ENCODE measurements around the gene GEMIN5. TPM values are rescaled to one million over a fixed set of nuclear protein-coding genes. Genes with fewer than 3 reads are reported as not detected.

The GEMIN5 gene
- total RNA-seq, 1 donor from 2014 or later: 16.3 TPM

DNA sequence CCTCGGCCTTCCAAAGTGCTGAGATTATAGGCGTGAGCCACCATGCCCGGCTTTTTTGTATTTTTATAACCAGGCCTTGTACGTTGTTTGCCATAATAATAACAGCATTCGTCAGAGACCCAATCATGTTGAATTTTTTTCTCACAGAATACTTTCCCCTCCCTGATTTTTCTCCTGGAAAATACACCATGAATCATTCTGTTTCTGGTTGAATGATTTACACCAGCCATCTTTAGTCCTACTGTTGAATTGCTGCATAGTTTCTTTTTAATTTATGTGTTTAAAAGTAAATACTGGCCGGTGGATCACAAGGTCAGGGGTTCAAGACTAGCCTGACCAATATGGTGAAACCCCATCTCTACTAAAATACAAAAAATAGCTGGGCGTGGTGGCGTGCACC is 76.1 kb downstream of the GEMIN5 start:
- H3K4me3 ChIP-seq (ENCODE audit: low read depth, low read length): no peak overlapping the region
- no peaks in the 10 kb centered on the region for H3K27me3 ChIP-seq (ENCODE audit: control insufficient read depth, insufficient read depth, low read length)
- no peak for DNase-seq (ENCODE audit: low read depth)
- H3K36me3 ChIP-seq (ENCODE audit: control insufficient read depth, insufficient read depth, low read length): peaks cover 3% of the 10 kb centered on the region
- TF ChIP-seq, protein P1, sequence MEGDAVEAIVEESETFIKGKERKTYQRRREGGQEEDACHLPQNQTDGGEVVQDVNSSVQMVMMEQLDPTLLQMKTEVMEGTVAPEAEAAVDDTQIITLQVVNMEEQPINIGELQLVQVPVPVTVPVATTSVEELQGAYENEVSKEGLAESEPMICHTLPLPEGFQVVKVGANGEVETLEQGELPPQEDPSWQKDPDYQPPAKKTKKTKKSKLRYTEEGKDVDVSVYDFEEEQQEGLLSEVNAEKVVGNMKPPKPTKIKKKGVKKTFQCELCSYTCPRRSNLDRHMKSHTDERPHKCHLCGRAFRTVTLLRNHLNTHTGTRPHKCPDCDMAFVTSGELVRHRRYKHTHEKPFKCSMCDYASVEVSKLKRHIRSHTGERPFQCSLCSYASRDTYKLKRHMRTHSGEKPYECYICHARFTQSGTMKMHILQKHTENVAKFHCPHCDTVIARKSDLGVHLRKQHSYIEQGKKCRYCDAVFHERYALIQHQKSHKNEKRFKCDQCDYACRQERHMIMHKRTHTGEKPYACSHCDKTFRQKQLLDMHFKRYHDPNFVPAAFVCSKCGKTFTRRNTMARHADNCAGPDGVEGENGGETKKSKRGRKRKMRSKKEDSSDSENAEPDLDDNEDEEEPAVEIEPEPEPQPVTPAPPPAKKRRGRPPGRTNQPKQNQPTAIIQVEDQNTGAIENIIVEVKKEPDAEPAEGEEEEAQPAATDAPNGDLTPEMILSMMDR (IDR thresholded peaks at IDR 0.05; ENCODE audit: insufficient read depth, low read length, poor library complexity, severe bottlenecking): no peak

GRCh38 chr5:154860765-154861164 is 77.2 kb downstream of the GEMIN5 start:
- peaks cover 2% of the 10 kb centered on the region for H3K36me3 ChIP-seq (ENCODE audit: control insufficient read depth, insufficient read depth, low read length)
- TF ChIP-seq, protein P1 (IDR thresholded peaks at IDR 0.05; ENCODE audit: insufficient read depth, low read length, poor library complexity, severe bottlenecking): no peak
- no peaks in the 10 kb centered on the region for H3K27me3 ChIP-seq (ENCODE audit: control insufficient read depth, insufficient read depth, low read length)
- H3K4me3 ChIP-seq (ENCODE audit: low read depth, low read length): no peak overlapping the region
- no peak for DNase-seq (ENCODE audit: low read depth)

- no peaks in the 10 kb centered on the region for H3K27me3 ChIP-seq (ENCODE audit: control insufficient read depth, insufficient read depth, low read length)
- DNase-seq (ENCODE audit: low read depth): no peak
- peaks cover 2% of the 10 kb centered on the region for H3K36me3 ChIP-seq (ENCODE audit: control insufficient read depth, insufficient read depth, low read length)
- H3K4me3 ChIP-seq (ENCODE audit: low read depth, low read length): peak overlapping the region; percentile 82
- TF ChIP-seq, protein P1 (IDR thresholded peaks at IDR 0.05; ENCODE audit: insufficient read depth, low read length, poor library complexity, severe bottlenecking): no peak
These were observed 77.9 kb downstream of the GEMIN5 start for GRCh38 chr5:154860123-154860522.

DNA sequence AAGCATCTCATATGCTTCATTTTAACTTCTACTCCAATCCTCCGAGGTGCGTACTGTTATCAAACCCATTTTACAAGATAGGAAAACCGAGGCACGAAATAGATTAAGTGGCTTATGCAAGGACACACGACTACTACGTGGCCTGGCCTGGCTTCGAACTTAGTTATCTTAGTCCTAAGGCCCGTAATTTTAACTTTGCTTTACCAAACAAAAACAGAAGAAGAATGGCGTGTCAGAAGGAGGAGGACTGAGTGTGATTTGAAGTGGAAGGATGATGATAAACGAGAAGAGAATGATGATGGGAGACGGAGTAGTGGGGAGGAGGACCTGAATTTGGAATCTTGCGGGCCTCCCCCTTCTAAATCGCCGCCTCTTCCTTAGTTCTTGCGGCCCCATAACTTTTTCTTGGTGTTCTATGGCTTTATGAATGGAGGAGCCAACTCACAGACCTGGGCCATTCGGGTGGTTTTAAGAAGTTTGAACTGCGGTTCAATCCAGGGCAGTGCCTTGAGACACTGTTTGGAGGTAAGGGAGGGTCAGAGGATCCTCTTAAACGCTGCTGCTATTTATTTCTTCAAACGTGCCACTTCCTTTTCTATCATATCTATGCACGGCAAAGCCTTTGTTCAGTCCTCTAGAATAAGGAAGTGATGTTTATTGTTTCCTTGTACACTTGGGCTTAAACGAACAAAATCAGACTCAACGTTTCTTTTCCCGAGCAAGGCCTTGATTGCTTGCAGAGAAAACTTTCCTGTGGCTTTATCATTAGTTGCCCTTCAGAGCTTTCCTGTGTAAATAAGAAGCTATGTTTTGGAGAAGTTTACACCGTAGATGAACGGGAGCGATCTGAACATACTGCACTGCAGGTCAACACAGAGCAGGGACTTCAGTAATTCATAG is 78.8 kb downstream of the GEMIN5 start:
- no peaks in the 10 kb centered on the region for H3K27me3 ChIP-seq (ENCODE audit: control insufficient read depth, insufficient read depth, low read length)
- DNase-seq (ENCODE audit: low read depth): no peak
- H3K36me3 ChIP-seq (ENCODE audit: control insufficient read depth, insufficient read depth, low read length): peaks cover 2% of the 10 kb centered on the region
- TF ChIP-seq, protein P1 (IDR thresholded peaks at IDR 0.05; ENCODE audit: insufficient read depth, low read length, poor library complexity, severe bottlenecking): no peak
- peak overlapping the region; percentile 82 for H3K4me3 ChIP-seq (ENCODE audit: low read depth, low read length)

GRCh38 chr5:154858297-154858971 is 79.6 kb downstream of the GEMIN5 start, which contains the start of gene CNOT8:
Gene CNOT8, plus strand, starts transcription at chr5:154858627. Its CDS starts 4,652 bp downstream, at chr5:154863279.
- peak; percentile 74 for DNase-seq (ENCODE audit: low read depth)
- Histone ChIP-seq H3K36me3 (ENCODE audit: control insufficient read depth, insufficient read depth, low read length) (peaks cover 2% of the 10 kb centered on the region), H3K27me3 (ENCODE audit: control insufficient read depth, insufficient read depth, low read length) (no peaks in the 10 kb centered on the region), H3K4me3 (ENCODE audit: low read depth, low read length) (peak within 1 kb of the TSS; percentile 82)
- TF ChIP-seq, protein P1 (IDR thresholded peaks at IDR 0.05; ENCODE audit: insufficient read depth, low read length, poor library complexity, severe bottlenecking): no peak

All from kidney epithelial cell (primary cell).